IgD-negative memory B cell (primary cell): ENCODE measurements around the gene PIK3CA. TPM values are rescaled to one million over a fixed set of nuclear protein-coding genes. Genes with fewer than 3 reads are reported as not detected.
"Not testable (repeated sequence)": the region's sequence is repeated elsewhere in the genome, so short reads cannot be mapped to it uniquely, and the experiment has no call there.

Experiments
- H3K27ac Mint-ChIP-seq, 3 donors: one replicate each; pipeline ENCODE4 v1.8.0; 2020 to 2022; ENCODE audit warnings: mild to moderate bottlenecking in 3 of 3, mixed read lengths in 3 of 3, moderate library complexity in 1 of 3
- H3K27me3 Mint-ChIP-seq: one replicate; pipeline ENCODE4 v1.8.0; 2021; ENCODE audit warnings: mixed read lengths
- H3K36me3 Mint-ChIP-seq: one replicate; pipeline ENCODE4 v1.8.0; 2020; ENCODE audit warnings: mild to moderate bottlenecking, mixed read lengths
- H3K4me1 Mint-ChIP-seq, 3 donors: one replicate each; pipeline ENCODE4 v1.8.0; 2020 to 2022; ENCODE audit warnings: mixed read lengths in 3 of 3, mild to moderate bottlenecking in 1 of 3
- H3K4me3 Mint-ChIP-seq, 4 donors: one replicate each; pipeline ENCODE4 v1.8.0; 2020 to 2022; ENCODE audit warnings: mild to moderate bottlenecking in 4 of 4, mixed read lengths in 4 of 4, moderate library complexity in 3 of 4
- H3K9me3 Mint-ChIP-seq, 3 donors: one replicate each; pipeline ENCODE4 v1.8.0; 2020 to 2021; ENCODE audit warnings: mixed read lengths in 3 of 3, mild to moderate bottlenecking in 1 of 3
- polyA plus RNA-seq: library from polyadenylated mRNA; unstranded; fragments of 300-500 nt; fragmentation: Illumina TruSeq; gene quantifications from one replicate; pipeline ENCODE4 v1.2.3, GENCODE V29; 2021

The PIK3CA gene
- polyA plus RNA-seq: 11.7 TPM

GRCh38 chr3:179147873-179148615, at the start of gene PIK3CA:
Gene PIK3CA (plus strand): TSS chr3:179148357. CDS start chr3:179198826, 50,469 bp downstream.
- Mint-ChIP-seq H3K27me3 (peaks cover 4% of the 10 kb centered on the region), H3K27ac (peak within 1 kb of the TSS; percentile 97 to 98 (median 97)), H3K4me1 (peaks cover 16 to 34% (median 25%) of the 10 kb centered on the region in 3 donors), H3K4me3 (peak within 1 kb of the TSS; percentile 94 to 96 (median 96)), H3K9me3 (no peaks in the 10 kb centered on the region), H3K36me3 (no peaks in the 10 kb centered on the region)

- H3K4me3 Mint-ChIP-seq: no peak overlapping the region
- no peak overlapping the region for H3K27ac Mint-ChIP-seq
- H3K9me3 Mint-ChIP-seq: no peaks in the 10 kb centered on the region
- H3K36me3 Mint-ChIP-seq: peaks cover 5% of the 10 kb centered on the region
- H3K4me1 Mint-ChIP-seq: no peaks in the 10 kb centered on the region
- H3K27me3 Mint-ChIP-seq: no peaks in the 10 kb centered on the region
These were observed 49.6 kb upstream of the PIK3CA start for GRCh38 chr3:179098388-179099077.

- peaks cover 0 to 2% (median 0%) of the 10 kb centered on the region in 3 donors for H3K4me1 Mint-ChIP-seq
- no peaks in the 10 kb centered on the region for H3K9me3 Mint-ChIP-seq
- H3K27ac Mint-ChIP-seq: no peak overlapping the region
- H3K4me3 Mint-ChIP-seq: no peak overlapping the region
- no peaks in the 10 kb centered on the region for H3K27me3 Mint-ChIP-seq
- peaks cover 5% of the 10 kb centered on the region for H3K36me3 Mint-ChIP-seq
These were observed 47.5 kb upstream of the PIK3CA start for GRCh38 chr3:179100652-179101051.

- Mint-ChIP-seq H3K27ac (no peak overlapping the region), H3K36me3 (peaks cover 2% of the 10 kb centered on the region), H3K4me3 (no peak overlapping the region), H3K9me3 (no peaks in the 10 kb centered on the region), H3K27me3 (peaks cover 2% of the 10 kb centered on the region), H3K4me1 (peaks cover 0 to 2% (median 0%) of the 10 kb centered on the region in 3 donors)
These were observed 42.3 kb upstream of the PIK3CA start for GRCh38 chr3:179105881-179106280.

GRCh38 chr3:179107617-179108016, 40.5 kb upstream of the PIK3CA start:
- Mint-ChIP-seq H3K27me3 (peaks cover 2% of the 10 kb centered on the region), H3K9me3 (peaks cover 0 to 6% (median 0%) of the 10 kb centered on the region in 3 donors), H3K4me1 (peaks cover 0 to 2% (median 0%) of the 10 kb centered on the region in 3 donors), H3K4me3 (no peak overlapping the region), H3K36me3 (peaks cover 2% of the 10 kb centered on the region), H3K27ac (no peak overlapping the region)

- Mint-ChIP-seq H3K36me3 (peaks cover 4% of the 10 kb centered on the region), H3K4me1 (peaks cover 0 to 2% (median 0%) of the 10 kb centered on the region in 3 donors)
These were observed 40.1 kb upstream of the PIK3CA start for GRCh38 chr3:179108086-179108485.

GRCh38 chr3:179113903-179114302, 34.3 kb upstream of the PIK3CA start:
- no peak overlapping the region for H3K4me3 Mint-ChIP-seq
- peaks cover 5% of the 10 kb centered on the region for H3K27me3 Mint-ChIP-seq
- H3K9me3 Mint-ChIP-seq: peaks cover 0 to 6% (median 0%) of the 10 kb centered on the region in 3 donors
- no peak overlapping the region for H3K27ac Mint-ChIP-seq
- H3K4me1 Mint-ChIP-seq: no peaks in the 10 kb centered on the region
- peaks cover 4% of the 10 kb centered on the region for H3K36me3 Mint-ChIP-seq

More at GRCh38 chr3:179108086-179108485, 40.1 kb upstream of the PIK3CA start:
- peaks cover 0 to 6% (median 0%) of the 10 kb centered on the region in 3 donors for H3K9me3 Mint-ChIP-seq
- H3K4me3 Mint-ChIP-seq: no peak overlapping the region
- no peak overlapping the region for H3K27ac Mint-ChIP-seq
- H3K27me3 Mint-ChIP-seq: peaks cover 2% of the 10 kb centered on the region

- H3K27ac Mint-ChIP-seq, H3K9me3 Mint-ChIP-seq, H3K4me1 Mint-ChIP-seq, H3K27me3 Mint-ChIP-seq, H3K4me3 Mint-ChIP-seq, H3K36me3 Mint-ChIP-seq: not testable (repeated sequence)
These were observed 32.7 kb upstream of the PIK3CA start for GRCh38 chr3:179115444-179115843.

- H3K27ac Mint-ChIP-seq: no peak overlapping the region
- peaks cover 2% of the 10 kb centered on the region for H3K36me3 Mint-ChIP-seq
- H3K9me3 Mint-ChIP-seq: peaks cover 0 to 2% (median 0%) of the 10 kb centered on the region in 3 donors
- peaks cover 0 to 2% (median 0%) of the 10 kb centered on the region in 3 donors for H3K4me1 Mint-ChIP-seq
- H3K27me3 Mint-ChIP-seq: peaks cover 4% of the 10 kb centered on the region
- no peak overlapping the region for H3K4me3 Mint-ChIP-seq
These were observed 31.3 kb upstream of the PIK3CA start for GRCh38 chr3:179116816-179117215.

- not testable (repeated sequence) for H3K36me3 Mint-ChIP-seq, H3K27me3 Mint-ChIP-seq, H3K4me1 Mint-ChIP-seq, H3K27ac Mint-ChIP-seq, H3K9me3 Mint-ChIP-seq, H3K4me3 Mint-ChIP-seq
These were observed 15.8 kb upstream of the PIK3CA start for GRCh38 chr3:179132191-179132890.

GRCh38 chr3:179133575-179133974, 14.6 kb upstream of the PIK3CA start:
- no peak overlapping the region for H3K27ac Mint-ChIP-seq
- peak overlapping the region in 1 of 4 donors; percentile 45 for H3K4me3 Mint-ChIP-seq
- H3K27me3 Mint-ChIP-seq: no peaks in the 10 kb centered on the region
- peaks cover 1% of the 10 kb centered on the region for H3K36me3 Mint-ChIP-seq
- H3K9me3 Mint-ChIP-seq: no peaks in the 10 kb centered on the region
- H3K4me1 Mint-ChIP-seq: peaks cover 9% of the 10 kb centered on the region in 3 donors

- Mint-ChIP-seq H3K27ac (no peak overlapping the region), H3K4me3 (no peak overlapping the region), H3K9me3 (no peaks in the 10 kb centered on the region), H3K4me1 (peaks cover 9% of the 10 kb centered on the region in 3 donors), H3K27me3 (peaks cover 2% of the 10 kb centered on the region), H3K36me3 (peaks cover 1% of the 10 kb centered on the region)
These were observed 12.0 kb upstream of the PIK3CA start for GRCh38 chr3:179136195-179136594.

GRCh38 chr3:179141890-179142289, 6.3 kb upstream of the PIK3CA start:
- H3K27ac Mint-ChIP-seq: no peak overlapping the region
- no peaks in the 10 kb centered on the region for H3K9me3 Mint-ChIP-seq
- no peaks in the 10 kb centered on the region for H3K36me3 Mint-ChIP-seq
- peaks cover 2 to 3% (median 3%) of the 10 kb centered on the region in 3 donors for H3K4me1 Mint-ChIP-seq
- H3K4me3 Mint-ChIP-seq: no peak overlapping the region
- peaks cover 5% of the 10 kb centered on the region for H3K27me3 Mint-ChIP-seq

- Mint-ChIP-seq H3K36me3 (no peaks in the 10 kb centered on the region), H3K9me3 (no peaks in the 10 kb centered on the region), H3K4me1 (peaks cover 16 to 24% (median 20%) of the 10 kb centered on the region in 3 donors), H3K4me3 (no peak overlapping the region), H3K27ac (no peak overlapping the region), H3K27me3 (peaks cover 4% of the 10 kb centered on the region)
These were observed 1.1 kb upstream of the PIK3CA start for GRCh38 chr3:179146911-179147513.

- Mint-ChIP-seq H3K27me3 (peaks cover 4% of the 10 kb centered on the region), H3K4me1 (peaks cover 16 to 28% (median 24%) of the 10 kb centered on the region in 3 donors), H3K4me3 (no peak overlapping the region), H3K36me3 (no peaks in the 10 kb centered on the region), H3K27ac (no peak overlapping the region), H3K9me3 (no peaks in the 10 kb centered on the region)
These were observed 664 bp upstream of the PIK3CA start for GRCh38 chr3:179147514-179147872.
